ENCODE data around the gene PTDSS2. TPM values are rescaled to one million over a fixed set of nuclear protein-coding genes. Genes with fewer than 3 reads are reported as not detected.

PTDSS2 gene
- total and polyA plus RNA-seq, 2 of the 13 experiments (the other 11 are each of a cell fraction or from before 2014, with no cell fraction given): 21.7 to 26.4 TPM

DNA sequence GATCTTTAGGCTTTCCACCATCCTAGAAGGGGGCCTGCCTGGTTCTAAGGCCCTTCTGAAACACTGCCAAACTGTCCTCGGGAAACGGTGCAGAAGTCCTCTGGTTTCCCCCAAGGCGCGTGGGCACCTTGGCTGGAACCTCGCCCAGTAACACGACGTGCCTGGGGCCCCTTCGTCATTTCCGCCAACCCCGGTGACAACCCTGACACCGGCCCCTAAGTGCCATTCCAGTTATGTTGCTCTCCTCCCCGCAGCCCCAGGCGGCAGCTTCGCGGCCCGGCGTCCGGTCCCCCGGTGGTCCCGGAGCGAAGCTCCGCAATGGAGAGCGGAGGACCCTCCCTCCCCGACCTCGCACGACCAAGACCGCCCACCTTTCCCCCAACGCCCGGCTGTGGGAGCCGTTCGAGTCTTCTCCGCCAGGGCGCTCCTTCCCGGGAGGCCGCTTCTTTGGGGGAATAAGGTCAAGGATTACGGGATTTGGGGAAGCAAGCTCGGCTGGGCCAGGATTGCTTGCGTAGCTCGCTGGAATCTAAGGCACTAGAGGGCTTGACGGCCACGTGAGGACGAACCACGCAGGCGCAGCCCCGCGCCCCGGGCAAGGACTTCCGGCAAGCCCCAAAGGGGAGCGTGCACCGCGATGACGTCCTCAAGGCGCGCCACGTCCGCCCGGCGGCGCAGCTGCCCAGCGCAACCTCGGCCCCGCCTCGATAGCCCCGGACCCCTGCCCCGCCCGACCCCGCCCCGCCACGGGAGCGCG is 56.3 kb downstream of the PTDSS2 start (continued):
- TF ChIP-seq TAF1 (CRISPR knock-in tag; IDR thresholded peaks at IDR 0.05): peak; percentile 63; the same call in 1 of the 2 replicates
- TF ChIP-seq, protein P1, sequence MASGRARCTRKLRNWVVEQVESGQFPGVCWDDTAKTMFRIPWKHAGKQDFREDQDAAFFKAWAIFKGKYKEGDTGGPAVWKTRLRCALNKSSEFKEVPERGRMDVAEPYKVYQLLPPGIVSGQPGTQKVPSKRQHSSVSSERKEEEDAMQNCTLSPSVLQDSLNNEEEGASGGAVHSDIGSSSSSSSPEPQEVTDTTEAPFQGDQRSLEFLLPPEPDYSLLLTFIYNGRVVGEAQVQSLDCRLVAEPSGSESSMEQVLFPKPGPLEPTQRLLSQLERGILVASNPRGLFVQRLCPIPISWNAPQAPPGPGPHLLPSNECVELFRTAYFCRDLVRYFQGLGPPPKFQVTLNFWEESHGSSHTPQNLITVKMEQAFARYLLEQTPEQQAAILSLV (CRISPR knock-in tag; IDR thresholded peaks at IDR 0.05; ENCODE audit: borderline replicate concordance): peak; percentile 64; the same call in 1 of the 2 replicates
- TF ChIP-seq PLRG1 (conservative IDR thresholded peaks at IDR 0.05): no peak
- no peak for TF ChIP-seq FLYWCH1 (CRISPR knock-in tag; IDR thresholded peaks at IDR 0.05)
- TF ChIP-seq ZNF782 (CRISPR knock-in tag; IDR thresholded peaks at IDR 0.05; ENCODE audit: borderline replicate concordance): 0 out of 2 replicates have a peak, but pooled peaks have one; percentile 26
- TF ChIP-seq ERF (CRISPR knock-in tag; IDR thresholded peaks at IDR 0.05): no peak
- TF ChIP-seq KLF13 (CRISPR knock-in tag; IDR thresholded peaks at IDR 0.05): no peak
- TF ChIP-seq, protein P2, sequence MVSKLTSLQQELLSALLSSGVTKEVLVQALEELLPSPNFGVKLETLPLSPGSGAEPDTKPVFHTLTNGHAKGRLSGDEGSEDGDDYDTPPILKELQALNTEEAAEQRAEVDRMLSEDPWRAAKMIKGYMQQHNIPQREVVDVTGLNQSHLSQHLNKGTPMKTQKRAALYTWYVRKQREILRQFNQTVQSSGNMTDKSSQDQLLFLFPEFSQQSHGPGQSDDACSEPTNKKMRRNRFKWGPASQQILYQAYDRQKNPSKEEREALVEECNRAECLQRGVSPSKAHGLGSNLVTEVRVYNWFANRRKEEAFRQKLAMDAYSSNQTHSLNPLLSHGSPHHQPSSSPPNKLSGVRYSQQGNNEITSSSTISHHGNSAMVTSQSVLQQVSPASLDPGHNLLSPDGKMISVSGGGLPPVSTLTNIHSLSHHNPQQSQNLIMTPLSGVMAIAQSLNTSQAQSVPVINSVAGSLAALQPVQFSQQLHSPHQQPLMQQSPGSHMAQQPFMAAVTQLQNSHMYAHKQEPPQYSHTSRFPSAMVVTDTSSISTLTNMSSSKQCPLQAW (CRISPR knock-in tag; IDR thresholded peaks at IDR 0.05): peak; percentile 28; the same call in 1 of the 2 replicates
- TF ChIP-seq, protein P3, sequence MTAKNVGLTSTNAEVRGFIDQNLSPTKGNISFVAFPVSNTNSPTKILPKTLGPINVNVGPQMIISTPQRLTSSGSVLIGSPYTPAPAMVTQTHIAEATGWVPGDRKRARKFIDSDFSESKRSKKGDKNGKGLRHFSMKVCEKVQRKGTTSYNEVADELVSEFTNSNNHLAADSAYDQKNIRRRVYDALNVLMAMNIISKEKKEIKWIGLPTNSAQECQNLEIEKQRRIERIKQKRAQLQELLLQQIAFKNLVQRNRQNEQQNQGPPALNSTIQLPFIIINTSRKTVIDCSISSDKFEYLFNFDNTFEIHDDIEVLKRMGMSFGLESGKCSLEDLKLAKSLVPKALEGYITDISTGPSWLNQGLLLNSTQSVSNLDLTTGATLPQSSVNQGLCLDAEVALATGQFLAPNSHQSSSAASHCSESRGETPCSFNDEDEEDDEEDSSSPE (CRISPR knock-in tag; IDR thresholded peaks at IDR 0.05): peak; percentile 53; the same call in 1 of the 2 replicates
- TF ChIP-seq, protein P4, sequence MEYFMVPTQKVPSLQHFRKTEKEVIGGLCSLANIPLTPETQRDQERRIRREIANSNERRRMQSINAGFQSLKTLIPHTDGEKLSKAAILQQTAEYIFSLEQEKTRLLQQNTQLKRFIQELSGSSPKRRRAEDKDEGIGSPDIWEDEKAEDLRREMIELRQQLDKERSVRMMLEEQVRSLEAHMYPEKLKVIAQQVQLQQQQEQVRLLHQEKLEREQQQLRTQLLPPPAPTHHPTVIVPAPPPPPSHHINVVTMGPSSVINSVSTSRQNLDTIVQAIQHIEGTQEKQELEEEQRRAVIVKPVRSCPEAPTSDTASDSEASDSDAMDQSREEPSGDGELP (IDR thresholded peaks at IDR 0.05; ENCODE audit: borderline replicate concordance, low read depth): peak; percentile 11; the same call in 1 of the 2 replicates
- TF ChIP-seq, protein P5, sequence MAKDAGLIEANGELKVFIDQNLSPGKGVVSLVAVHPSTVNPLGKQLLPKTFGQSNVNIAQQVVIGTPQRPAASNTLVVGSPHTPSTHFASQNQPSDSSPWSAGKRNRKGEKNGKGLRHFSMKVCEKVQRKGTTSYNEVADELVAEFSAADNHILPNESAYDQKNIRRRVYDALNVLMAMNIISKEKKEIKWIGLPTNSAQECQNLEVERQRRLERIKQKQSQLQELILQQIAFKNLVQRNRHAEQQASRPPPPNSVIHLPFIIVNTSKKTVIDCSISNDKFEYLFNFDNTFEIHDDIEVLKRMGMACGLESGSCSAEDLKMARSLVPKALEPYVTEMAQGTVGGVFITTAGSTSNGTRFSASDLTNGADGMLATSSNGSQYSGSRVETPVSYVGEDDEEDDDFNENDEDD (CRISPR knock-in tag; IDR thresholded peaks at IDR 0.05; ENCODE audit: borderline replicate concordance): no peak; the same call in none of the 2 replicates
- peak; percentile 87; the same call in 1 of the 2 replicates for TF ChIP-seq ZNF772 (CRISPR knock-in tag; IDR thresholded peaks at IDR 0.05)
- 0 out of 2 replicates have a peak, but pooled peaks have one; percentile 26 for TF ChIP-seq ZNF180 (CRISPR knock-in tag; IDR thresholded peaks at IDR 0.05; ENCODE audit: borderline replicate concordance, low read depth)
- TF ChIP-seq ZNF776 (CRISPR knock-in tag; IDR thresholded peaks at IDR 0.05): 0 out of 2 replicates have a peak, but pooled peaks have one; percentile 42
- no peak; the same call in 1 of the 2 replicates for TF ChIP-seq GFI1 (CRISPR knock-in tag; IDR thresholded peaks at IDR 0.05; ENCODE audit: borderline replicate concordance)
- TF ChIP-seq, protein P6, sequence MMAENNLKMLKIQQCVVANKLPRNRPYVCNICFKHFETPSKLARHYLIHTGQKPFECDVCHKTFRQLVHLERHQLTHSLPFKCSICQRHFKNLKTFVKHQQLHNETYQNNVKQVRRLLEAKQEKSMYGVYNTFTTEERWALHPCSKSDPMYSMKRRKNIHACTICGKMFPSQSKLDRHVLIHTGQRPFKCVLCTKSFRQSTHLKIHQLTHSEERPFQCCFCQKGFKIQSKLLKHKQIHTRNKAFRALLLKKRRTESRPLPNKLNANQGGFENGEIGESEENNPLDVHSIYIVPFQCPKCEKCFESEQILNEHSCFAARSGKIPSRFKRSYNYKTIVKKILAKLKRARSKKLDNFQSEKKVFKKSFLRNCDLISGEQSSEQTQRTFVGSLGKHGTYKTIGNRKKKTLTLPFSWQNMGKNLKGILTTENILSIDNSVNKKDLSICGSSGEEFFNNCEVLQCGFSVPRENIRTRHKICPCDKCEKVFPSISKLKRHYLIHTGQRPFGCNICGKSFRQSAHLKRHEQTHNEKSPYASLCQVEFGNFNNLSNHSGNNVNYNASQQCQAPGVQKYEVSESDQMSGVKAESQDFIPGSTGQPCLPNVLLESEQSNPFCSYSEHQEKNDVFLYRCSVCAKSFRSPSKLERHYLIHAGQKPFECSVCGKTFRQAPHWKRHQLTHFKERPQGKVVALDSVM (CRISPR knock-in tag; IDR thresholded peaks at IDR 0.05): no peak
- peak; percentile 79 for TF ChIP-seq EED (CRISPR knock-in tag; IDR thresholded peaks at IDR 0.05)
- no peak for TF ChIP-seq SYNCRIP (IDR thresholded peaks at IDR 0.05; ENCODE audit: insufficient read depth, low read depth, low read length)
- TF ChIP-seq, protein P7, sequence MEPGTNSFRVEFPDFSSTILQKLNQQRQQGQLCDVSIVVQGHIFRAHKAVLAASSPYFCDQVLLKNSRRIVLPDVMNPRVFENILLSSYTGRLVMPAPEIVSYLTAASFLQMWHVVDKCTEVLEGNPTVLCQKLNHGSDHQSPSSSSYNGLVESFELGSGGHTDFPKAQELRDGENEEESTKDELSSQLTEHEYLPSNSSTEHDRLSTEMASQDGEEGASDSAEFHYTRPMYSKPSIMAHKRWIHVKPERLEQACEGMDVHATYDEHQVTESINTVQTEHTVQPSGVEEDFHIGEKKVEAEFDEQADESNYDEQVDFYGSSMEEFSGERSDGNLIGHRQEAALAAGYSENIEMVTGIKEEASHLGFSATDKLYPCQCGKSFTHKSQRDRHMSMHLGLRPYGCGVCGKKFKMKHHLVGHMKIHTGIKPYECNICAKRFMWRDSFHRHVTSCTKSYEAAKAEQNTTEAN (CRISPR knock-in tag; conservative IDR thresholded peaks at IDR 0.05): peak; percentile 71; the same call in 1 of the 2 replicates
